ENCODE measurements around the gene ADAM12. TPM values are rescaled to one million over a fixed set of nuclear protein-coding genes. Genes with fewer than 3 reads are reported as not detected.
"Not testable (repeated sequence)": the region's sequence is repeated elsewhere in the genome, so short reads cannot be mapped to it uniquely, and the experiment has no call there.

ADAM12 gene
- total RNA-seq, 1 experiment from 2014 or later: 26.1 TPM

DNA sequence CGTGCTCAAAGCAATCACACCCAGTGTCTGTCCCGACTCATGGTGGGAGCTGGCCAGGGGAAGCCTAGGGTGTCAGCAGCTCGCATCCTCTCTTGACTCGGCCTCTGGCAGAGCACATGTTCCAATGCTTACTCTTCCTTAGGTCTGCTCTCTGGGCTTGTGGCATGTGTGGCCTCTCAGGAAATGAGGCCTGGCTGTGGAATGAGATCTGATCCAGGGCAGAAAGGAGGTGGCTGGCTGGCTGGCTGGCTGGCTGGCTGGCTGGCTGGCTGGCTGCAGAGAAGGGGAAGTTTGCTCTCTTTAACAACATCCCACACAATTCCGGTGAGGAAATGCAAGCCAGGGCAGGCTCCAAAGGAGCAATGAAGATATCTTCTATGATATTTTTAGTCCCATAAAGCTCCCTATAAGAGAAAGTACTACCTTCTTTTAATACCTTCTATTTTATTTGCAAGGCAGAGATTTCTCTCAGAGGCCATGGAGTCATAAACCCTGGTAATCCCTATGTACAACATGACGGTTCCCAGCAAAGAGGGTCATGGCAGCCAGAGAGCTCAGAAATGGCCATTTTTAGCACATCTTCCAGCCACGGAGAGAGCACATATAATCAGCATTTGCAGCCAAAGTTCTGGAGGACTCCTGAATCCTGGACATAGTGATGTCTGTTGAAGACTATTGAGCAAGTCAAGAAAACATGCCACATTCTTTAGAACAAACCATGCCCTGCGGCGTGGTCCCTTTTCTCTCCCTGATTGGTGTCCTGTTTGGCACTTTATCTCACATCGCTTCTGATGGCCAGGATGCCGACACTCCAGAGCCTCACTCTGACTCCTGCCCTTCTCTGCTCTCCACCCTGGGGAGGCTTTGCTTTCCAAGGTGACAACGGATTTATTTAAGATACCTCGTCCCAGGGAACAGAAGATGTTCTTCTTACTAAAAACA is 338.2 kb downstream of the ADAM12 start:
- in situ Hi-C loops (cut with HindIII; ENCODE audit: low pct_unique_long_range_greater_than_20kb, low sequenced_read_pairs): no loop called here
- no peak for DNase-seq (ENCODE audit: low read depth)

DNA sequence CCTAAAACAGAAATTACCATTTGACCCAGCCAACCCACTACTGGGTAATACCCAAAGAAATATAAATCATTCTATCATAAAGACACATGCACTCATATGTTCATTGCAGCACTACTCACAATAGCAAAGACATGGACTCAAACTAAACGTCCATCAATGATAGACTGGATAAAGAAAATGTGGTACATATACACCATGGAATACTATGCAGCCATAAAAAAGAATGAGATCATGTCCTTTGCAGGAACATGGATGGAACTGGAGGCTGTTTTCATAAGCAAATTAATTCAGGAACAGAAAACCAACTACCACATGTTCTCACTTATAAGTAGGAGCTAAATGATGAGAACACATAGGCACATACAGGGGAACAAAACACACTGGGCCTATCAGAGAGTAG is 340.5 kb downstream of the ADAM12 start:
- in situ Hi-C loops (cut with HindIII; ENCODE audit: low pct_unique_long_range_greater_than_20kb, low sequenced_read_pairs); DNase-seq (ENCODE audit: low read depth): not testable (repeated sequence)

DNA sequence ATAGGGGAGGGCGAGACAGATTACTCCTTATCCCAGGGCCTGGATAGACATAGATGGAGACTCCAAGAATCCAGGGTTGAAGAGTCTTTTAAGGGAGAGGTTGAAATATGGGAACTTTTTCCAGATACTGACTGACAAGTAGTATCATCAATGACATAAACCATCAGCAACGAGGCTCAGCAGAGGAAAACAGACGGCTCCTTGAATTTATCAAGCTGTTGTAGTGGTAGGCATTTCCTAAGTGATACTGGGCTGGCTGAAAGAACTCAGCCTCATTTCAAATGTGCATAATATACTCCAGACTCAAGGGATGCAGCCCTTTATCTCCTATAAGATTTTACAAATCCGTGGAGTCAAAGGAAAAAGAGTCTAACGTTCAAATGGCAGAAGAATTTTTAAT is 341.4 kb downstream of the ADAM12 start:
- in situ Hi-C loops (cut with HindIII; ENCODE audit: low pct_unique_long_range_greater_than_20kb, low sequenced_read_pairs): no loop called here
- no peak for DNase-seq (ENCODE audit: low read depth)

DNA sequence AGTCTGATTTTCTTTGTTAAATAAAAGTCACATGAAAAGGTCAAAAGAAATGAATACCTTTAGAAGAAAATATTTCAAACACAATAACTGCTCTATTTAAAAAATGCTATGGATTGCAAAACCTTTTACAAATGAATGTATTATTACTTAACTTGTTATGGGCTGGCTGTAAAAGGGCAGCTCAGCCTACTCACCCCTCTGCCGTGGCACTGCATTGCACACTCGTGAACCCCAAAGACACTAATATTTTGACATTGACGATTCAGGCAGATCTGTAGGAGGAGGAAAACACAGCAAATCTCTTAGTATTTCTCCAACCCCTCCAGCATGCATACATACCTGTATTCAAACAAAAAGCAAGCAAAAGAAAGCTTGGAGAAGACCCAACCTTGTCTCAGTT is 342.4 kb downstream of the ADAM12 start:
- DNase-seq (ENCODE audit: low read depth): no peak
- in situ Hi-C loops (cut with HindIII; ENCODE audit: low pct_unique_long_range_greater_than_20kb, low sequenced_read_pairs): no loop called here

DNA sequence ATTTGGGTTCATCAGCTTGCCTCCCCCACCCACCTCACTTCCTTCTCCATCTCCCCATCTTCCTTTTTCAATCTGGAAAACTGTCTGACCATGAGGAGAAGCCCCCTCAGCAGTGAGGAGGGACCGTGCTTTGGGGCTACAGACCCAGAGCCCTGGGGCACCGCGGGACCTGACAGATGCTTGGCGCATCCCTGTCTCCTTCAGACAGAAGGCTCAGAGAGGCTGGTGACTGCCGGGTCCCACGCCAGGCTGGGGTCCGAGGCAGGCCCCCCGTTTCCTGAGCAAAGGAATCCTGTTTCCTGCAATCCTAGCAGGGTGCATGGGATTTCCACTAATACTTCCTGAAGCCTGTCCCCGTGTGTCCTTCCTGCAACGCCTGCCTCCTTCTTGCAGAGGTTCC is 344.9 kb downstream of the ADAM12 start:
- in situ Hi-C loops (cut with HindIII; ENCODE audit: low pct_unique_long_range_greater_than_20kb, low sequenced_read_pairs): no loop called here
- no peak for DNase-seq (ENCODE audit: low read depth)

DNA sequence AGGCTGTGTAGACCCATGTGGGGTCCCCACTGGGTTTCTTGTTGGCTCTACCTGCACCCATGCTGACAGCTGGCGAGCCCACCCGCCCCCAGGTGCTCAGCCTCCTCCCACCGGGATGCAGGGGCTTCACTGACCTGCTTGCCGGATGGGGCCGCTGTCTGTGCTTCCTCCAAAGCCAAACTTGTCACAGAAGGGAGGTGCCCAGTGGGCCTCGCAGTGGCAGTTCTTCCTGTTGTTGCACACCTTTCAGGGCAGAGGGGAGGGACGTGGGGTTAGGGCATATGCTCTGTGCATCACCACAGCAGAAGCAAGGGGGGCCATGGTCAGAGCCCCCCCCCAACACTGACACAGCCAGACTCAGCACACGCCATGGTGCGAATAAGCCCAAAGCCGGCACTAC is 345.4 kb downstream of the ADAM12 start:
- in situ Hi-C loops (cut with HindIII; ENCODE audit: low pct_unique_long_range_greater_than_20kb, low sequenced_read_pairs): no loop called here
- DNase-seq (ENCODE audit: low read depth): no peak

DNA sequence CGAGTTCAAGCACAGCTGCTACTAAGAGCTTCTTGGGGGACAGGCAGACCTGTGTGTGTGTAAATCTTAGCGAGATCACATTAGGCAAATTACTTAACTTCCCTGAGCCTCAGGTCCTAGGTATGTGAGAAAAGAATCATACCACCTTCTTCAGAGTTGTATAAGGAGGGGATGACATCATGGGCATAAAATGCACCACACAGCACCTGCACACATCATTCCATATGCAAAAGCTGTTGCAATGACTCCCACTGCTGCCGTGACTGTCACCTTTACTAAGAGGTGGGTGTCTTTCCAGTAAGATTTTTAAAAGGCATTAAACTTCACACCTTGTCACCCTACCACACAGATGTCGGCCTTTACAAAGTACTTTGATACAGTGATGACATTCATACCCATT is 345.9 kb downstream of the ADAM12 start:
- no peak for DNase-seq (ENCODE audit: low read depth)
- in situ Hi-C loops (cut with HindIII; ENCODE audit: low pct_unique_long_range_greater_than_20kb, low sequenced_read_pairs): no loop called here

DNA sequence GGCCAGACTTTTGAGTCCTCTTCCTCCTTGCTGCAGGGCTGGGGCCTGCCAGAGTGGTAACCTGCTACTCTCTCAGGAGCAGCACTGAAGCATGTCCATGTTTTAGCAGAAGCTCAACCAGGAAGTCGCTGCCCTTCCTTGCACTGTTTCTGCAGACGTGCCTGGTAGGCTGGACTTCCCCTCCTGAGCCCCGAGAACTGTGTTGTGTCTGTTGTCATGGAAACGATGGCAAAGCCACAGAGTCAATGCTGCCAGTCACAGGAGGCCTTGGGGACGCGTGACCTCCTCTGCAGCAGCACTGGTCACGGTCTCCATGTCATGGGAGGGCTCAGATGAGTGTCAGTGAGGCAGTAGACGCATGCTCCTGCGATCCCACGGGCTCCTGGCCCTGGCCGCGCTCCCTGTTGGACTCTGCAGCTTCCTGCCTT is 346.5 kb downstream of the ADAM12 start:
- peak; percentile 99 for DNase-seq (ENCODE audit: low read depth)
- in situ Hi-C loops (cut with HindIII; ENCODE audit: low pct_unique_long_range_greater_than_20kb, low sequenced_read_pairs): no loop called here

DNA sequence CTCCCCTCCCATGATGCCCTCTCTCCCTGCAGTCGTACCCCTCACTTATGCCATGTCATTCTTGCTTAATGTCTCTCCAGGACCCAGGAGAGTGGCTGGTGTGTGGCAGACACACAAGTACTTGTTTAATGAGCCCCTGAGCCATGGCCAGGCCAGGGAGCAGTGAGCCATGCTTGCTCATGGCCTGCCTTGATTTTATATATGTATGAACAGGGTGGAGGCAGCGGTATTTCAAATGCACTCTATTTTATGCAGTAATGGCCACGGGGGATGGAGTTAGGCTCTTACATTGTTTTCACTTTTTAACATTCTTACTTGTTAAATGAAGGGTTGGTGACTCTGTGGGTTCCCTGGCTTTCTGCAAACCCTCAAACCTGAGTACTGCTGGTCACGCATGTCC is 347.2 kb downstream of the ADAM12 start:
- in situ Hi-C loops (cut with HindIII; ENCODE audit: low pct_unique_long_range_greater_than_20kb, low sequenced_read_pairs): no loop called here
- no peak for DNase-seq (ENCODE audit: low read depth)

DNA sequence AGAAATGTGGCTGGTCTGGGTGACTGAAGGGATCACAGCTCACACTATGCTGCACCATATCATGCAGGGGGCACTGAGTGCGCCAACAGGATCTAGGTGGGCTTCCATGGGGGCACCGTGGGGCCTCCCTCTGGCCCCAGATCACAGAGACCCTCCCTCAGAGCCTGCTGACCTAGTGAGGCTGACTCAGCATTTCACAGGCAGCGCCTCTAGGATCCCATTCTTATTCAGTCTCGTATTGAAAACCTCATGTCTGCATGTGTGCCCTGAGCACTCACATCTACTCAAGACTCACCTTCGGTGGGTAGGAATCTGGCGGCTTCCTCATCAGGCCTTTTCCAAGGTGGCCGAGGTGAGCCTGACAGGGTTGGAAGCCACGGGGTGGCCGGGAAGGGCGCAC is 350.3 kb downstream of the ADAM12 start:
- in situ Hi-C loops (cut with HindIII; ENCODE audit: low pct_unique_long_range_greater_than_20kb, low sequenced_read_pairs): no loop called here

DNA sequence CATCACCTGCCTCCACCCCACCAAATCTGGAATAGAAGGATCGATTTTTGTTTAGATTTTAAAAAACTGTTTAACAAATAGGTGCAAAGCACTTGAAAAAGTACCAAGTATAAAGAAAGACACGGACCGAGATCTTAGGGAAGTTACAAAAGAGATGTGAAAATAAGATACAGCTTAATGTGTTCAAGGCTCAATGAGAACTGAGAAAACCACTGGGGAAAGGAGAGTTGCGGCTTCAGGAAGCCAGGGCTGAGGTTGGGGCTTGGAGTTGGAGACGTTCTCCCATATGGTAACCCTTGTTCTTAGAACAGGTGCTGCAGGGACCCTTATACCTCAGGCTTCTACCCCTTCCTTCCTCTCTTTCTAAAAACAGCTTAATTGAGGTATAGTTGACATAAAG is 351.8 kb downstream of the ADAM12 start:
- in situ Hi-C loops (cut with HindIII; ENCODE audit: low pct_unique_long_range_greater_than_20kb, low sequenced_read_pairs): no loop called here
- DNase-seq (ENCODE audit: low read depth): no peak

More for the DNA sequence above, 350.3 kb downstream of the ADAM12 start:
- no peak for DNase-seq (ENCODE audit: low read depth)

DNA sequence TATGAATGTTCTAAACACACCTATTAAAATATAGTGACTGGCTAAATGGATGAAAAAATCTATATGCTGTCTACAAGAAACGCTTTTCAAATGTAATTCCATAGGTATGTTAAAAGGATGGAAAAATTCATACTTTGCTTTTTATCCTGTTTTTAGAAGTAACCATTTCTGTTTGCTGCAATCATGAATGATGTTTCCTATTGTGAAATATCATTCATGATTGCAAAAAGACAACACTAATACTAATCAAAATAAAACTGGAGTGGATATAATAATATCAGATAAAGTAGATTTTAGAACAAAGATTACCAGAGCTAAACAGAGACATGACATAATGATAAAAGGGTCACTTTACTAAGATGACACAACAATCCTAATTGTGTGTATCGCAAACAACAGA is 353.7 kb downstream of the ADAM12 start:
- no peak for DNase-seq (ENCODE audit: low read depth)
- in situ Hi-C loops (cut with HindIII; ENCODE audit: low pct_unique_long_range_greater_than_20kb, low sequenced_read_pairs): no loop called here

DNA sequence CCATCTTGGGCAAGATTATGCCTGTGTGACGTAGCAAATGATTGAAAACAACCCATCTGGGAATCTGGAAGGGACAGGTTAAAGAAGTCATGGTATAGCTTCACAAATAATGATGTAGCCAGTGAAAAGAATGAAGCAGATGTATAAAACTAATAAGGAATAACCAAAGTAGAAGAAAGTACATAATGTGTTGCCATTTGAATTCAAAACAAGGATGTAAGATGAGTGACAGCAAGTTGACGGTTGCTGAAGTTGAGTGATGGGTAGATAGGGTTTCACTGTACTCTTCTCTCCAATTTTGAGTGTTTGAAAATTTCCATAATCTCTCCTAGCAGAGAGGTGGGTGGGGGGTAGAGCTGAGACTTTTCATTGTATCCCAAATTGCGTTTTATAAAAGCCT is 358.3 kb downstream of the ADAM12 start:
- in situ Hi-C loops (cut with HindIII; ENCODE audit: low pct_unique_long_range_greater_than_20kb, low sequenced_read_pairs): no loop called here
- DNase-seq (ENCODE audit: low read depth): no peak

DNA sequence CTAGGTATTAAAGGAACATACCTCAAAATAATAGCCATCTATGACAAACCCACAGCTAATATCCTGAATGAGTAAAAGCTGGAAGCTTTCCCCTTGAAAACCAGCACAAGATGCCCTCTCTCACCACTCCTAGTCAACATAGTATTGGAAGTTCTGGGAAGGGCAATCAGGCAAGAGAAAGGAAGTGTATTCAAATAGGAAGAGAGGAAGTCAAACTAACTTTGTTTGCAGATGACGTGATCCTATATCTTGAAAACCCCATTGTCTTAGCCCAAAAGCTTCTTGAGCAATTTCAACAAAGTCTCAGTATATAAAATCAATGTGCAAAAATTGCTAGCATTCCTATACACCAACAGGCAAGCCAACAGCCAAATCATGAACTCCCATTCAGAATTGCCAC is 360.6 kb downstream of the ADAM12 start:
- no peak for DNase-seq (ENCODE audit: low read depth)
- in situ Hi-C loops (cut with HindIII; ENCODE audit: low pct_unique_long_range_greater_than_20kb, low sequenced_read_pairs): no loop called here

DNA sequence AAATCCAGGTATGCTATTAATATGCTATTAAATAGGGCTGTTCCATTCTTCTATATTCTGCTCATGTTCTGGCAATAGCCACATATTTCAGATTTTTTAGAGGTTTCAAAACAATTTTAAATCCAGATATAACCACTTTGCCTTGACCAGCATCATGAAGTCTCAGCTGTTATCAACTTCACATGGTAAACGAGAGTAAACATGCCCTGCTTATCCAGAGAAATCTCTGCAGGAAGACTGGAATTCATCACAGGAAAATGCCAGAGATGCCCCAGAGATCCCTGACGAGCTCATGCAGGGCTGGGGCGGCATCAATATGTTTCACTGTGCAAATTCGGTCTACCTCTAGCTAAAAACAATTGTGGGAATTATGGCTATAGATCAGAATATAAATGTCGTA is 365.4 kb downstream of the ADAM12 start:
- DNase-seq (ENCODE audit: low read depth): no peak

DNA sequence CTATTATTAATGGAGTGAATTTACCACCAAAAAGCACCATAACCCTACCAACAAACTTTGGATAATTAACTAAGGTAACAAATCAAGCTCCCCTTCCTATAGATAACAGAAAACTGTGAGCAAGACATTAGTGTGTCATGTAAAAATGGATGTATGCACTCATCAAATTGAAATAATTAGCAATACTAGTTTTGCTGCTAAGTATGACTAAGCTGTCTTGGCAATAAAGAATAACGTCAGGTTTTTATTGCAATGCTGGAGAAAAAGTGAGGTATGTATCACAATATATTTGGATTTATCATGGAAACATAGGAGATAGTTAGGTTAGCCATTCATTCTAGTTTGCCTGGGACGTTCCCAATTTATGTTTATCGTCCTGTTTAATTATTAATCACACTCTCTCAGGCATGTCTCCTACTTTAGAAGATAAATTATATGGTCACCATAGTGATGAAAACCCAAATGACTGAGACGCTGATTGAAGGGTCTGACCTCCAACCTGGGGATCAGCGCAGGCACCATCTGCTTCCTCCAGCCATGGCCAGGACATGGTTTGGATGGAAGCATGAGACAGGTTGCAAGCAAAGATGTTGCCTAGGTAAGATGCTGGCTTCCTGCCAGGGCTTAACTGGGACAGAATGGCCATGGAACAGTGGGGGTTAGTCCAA is 366.3 kb downstream of the ADAM12 start:
- in situ Hi-C loops (cut with HindIII; ENCODE audit: low pct_unique_long_range_greater_than_20kb, low sequenced_read_pairs): no loop called here
- DNase-seq (ENCODE audit: low read depth): peak; percentile 75

More for the DNA sequence above, 365.4 kb downstream of the ADAM12 start:
- in situ Hi-C loops (cut with HindIII; ENCODE audit: low pct_unique_long_range_greater_than_20kb, low sequenced_read_pairs): no loop called here

DNA sequence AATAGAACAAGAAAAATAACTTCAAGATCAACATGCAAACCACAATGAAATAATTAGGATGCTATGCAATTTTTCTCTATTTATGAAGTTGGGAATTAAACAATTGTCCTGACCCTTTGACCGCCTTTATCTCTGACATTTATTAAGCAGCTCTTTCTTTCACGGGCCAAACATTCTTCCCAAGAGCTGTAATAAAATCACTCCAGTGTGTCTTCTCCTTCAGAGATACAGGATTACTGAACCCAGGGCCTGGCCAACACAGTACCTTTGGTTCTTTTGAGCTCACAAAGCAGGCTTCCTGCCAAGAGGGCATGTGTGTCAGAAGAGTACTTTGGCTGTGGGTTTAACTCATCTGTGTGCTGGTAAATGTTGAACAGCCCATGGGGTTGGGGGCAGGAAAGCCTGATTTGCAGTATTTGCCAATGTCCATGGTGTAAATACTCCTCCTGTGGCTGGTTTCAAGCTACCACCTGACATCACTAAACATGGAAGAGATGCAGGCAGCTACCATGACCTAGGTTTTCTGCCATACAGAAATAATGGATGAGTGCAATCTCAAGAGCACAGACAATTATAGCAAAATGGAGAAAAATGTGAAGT is 370.2 kb downstream of the ADAM12 start:
- DNase-seq (ENCODE audit: low read depth): peak; percentile 89
- in situ Hi-C loops (cut with HindIII; ENCODE audit: low pct_unique_long_range_greater_than_20kb, low sequenced_read_pairs): no loop called here

DNA sequence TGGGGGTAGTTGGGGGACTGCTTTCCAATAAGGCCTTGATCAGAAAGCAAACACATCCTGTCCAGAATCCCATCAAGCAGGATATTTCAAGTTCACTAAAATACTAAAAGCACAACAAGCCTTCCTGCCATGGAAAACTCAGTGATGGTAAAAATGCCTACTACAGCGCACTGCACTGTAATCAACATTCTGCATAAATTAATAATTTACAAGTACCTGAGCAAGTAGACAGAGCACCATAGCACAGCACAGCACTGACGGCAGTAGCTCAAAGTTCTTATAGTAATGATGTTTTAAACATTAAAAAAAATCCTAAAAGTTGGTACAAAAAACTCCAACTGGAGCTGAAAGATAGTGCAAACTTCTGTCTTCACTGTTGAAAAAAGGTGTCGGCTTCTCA is 371.4 kb downstream of the ADAM12 start:
- in situ Hi-C loops (cut with HindIII; ENCODE audit: low pct_unique_long_range_greater_than_20kb, low sequenced_read_pairs): no loop called here
- DNase-seq (ENCODE audit: low read depth): no peak

DNA sequence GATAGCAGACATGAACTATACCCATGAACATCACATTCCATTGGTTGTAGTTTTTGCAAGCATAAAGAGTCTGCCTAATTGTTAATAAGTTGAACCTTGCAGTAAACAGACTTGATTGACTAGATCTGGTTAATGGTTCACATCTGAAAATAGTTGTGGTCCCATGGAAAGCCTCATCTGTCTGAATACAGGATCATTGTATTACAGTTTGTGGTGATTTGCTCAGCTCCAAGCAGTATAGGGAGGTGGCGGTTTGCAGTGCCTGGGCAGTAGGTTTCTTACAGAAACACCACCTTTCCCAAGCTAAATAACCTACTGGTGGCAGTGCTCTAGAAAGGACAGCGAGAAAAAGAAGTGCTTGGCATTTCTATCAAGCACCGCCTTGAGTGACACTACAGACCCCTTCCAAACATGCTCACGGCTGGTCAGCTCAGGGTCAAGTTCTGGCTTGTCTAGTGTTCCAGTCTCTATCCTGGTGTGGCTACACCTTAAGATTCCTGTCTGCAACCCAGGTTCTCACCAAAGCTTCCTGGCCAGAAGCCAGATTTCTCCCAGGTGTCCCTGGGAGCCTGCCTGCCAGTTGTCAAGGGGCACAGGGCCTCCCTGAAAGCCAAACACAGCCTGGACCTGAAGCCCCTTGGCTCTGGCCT is 372.0 kb downstream of the ADAM12 start:
- in situ Hi-C loops (cut with HindIII; ENCODE audit: low pct_unique_long_range_greater_than_20kb, low sequenced_read_pairs): no loop called here
- peak; percentile 36 for DNase-seq (ENCODE audit: low read depth)

All from Caki2 (cell line).